ENCODE data around the gene RFTN1.

GRCh38 chr3:16315623-16316022 is 197.9 kb downstream of the RFTN1 start:
- TF ChIP-seq CTCF (IDR thresholded peaks at IDR 0.05) (no peak), POLR2A (IDR thresholded peaks at IDR 0.05) (no peak)

Data from testis (tissue), 2 donors.